Stimulated activated memory B cell treated with anti-CD40 and anti-IgM and Interleukin-4, amounts not matched to agents 10 μg/mL and 1 μg/mL and 100 μg/mL, for 72 hours (primary cell): ENCODE measurements around the gene RSPH9.

Experiments used
- ATAC-seq: fragments of 150-1000 bp; cut with Tn5 transposase; 2 replicates; pipeline ENCODE4 v1.10.0; 2021
- H3K27ac Mint-ChIP-seq: one replicate; pipeline ENCODE4 v1.8.0; 2022; ENCODE audit warnings: mild to moderate bottlenecking, mixed read lengths
- H3K27me3 Mint-ChIP-seq: one replicate; pipeline ENCODE4 v1.8.0; 2022; ENCODE audit warnings: mixed read lengths
- H3K36me3 Mint-ChIP-seq: one replicate; pipeline ENCODE4 v1.8.0; 2022; ENCODE audit warnings: mixed read lengths
- H3K4me1 Mint-ChIP-seq: one replicate; pipeline ENCODE4 v1.8.0; 2022; ENCODE audit warnings: mixed read lengths
- H3K4me3 Mint-ChIP-seq: one replicate; pipeline ENCODE4 v1.8.0; 2022; ENCODE audit warnings: mild to moderate bottlenecking, moderate library complexity, mixed read lengths
- H3K9me3 Mint-ChIP-seq: one replicate; pipeline ENCODE4 v1.8.0; 2022; ENCODE audit warnings: mixed read lengths

The RSPH9 gene, protein sequence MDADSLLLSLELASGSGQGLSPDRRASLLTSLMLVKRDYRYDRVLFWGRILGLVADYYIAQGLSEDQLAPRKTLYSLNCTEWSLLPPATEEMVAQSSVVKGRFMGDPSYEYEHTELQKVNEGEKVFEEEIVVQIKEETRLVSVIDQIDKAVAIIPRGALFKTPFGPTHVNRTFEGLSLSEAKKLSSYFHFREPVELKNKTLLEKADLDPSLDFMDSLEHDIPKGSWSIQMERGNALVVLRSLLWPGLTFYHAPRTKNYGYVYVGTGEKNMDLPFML

DNA sequence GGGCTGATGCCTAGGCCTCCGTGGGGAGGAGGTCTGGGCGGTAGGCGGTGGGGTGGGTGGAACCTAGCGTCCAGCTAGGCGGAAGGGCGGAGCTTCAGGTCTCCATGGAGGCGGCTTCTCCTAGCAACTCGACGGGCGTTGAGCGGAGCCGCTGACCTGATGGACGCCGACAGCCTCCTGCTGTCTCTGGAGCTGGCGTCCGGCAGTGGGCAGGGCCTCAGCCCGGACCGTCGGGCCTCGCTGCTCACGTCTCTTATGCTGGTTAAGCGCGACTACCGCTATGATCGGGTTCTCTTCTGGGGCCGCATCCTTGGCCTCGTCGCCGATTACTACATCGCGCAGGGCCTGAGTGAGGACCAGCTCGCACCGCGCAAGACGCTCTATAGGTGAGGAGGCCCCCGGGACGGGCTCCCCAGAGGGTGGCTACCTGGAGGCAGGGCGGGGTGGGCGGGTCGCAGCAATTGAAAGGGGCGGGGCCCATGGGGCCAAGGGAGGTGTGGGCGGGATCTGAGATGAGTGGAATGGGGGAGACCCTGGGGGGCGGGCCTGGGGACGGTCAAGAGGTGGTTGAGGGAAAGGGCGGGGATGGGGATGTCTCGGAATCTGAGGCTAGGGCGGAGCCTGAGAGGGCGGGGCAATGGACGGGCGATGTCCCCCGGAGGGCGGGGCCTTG lies at the start of gene RSPH9:
RSPH9 (plus strand) TSS at position 97 of the 673 bp plus-strand sequence; CDS start at position 160, 63 bp downstream.
- peak; percentile 90 for ATAC-seq
- H3K9me3 Mint-ChIP-seq, result no peaks in the 10 kb centered on the region
- peak within 1 kb of the TSS; percentile 85 for H3K4me3 Mint-ChIP-seq
- no peaks in the 10 kb centered on the region for H3K27me3 Mint-ChIP-seq
- peaks cover 22% of the 10 kb centered on the region for H3K4me1 Mint-ChIP-seq
- H3K36me3 Mint-ChIP-seq, result peaks cover 24% of the 10 kb centered on the region
- H3K27ac Mint-ChIP-seq, result peak within 1 kb of the TSS; percentile 80

DNA sequence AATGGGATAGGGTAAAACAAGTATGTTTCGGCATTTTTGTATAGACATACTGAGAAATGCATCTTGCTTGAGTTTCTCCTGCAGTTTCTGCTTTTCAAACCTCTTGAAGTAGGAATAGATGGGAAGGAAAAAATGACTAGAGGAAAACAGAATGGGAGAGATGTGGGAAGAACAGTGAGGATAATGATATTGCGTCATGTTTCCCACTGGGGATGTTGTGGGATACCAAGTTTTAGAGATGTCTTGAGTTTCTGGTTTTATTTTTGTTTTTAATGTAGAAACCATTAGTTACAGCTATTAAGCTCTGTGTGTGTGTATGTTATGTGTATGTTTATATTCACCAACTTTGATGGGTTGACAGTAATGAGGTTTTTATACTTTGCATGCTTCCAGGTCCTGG lies 44.2 kb upstream of the RSPH9 start:
- no peak overlapping the region for H3K4me3 Mint-ChIP-seq
- no peak overlapping the region for H3K27ac Mint-ChIP-seq
- no peak for ATAC-seq
- H3K27me3 Mint-ChIP-seq, result no peaks in the 10 kb centered on the region
- H3K4me1 Mint-ChIP-seq, result no peaks in the 10 kb centered on the region
- H3K36me3 Mint-ChIP-seq, result peaks cover 53% of the 10 kb centered on the region
- no peaks in the 10 kb centered on the region for H3K9me3 Mint-ChIP-seq

DNA sequence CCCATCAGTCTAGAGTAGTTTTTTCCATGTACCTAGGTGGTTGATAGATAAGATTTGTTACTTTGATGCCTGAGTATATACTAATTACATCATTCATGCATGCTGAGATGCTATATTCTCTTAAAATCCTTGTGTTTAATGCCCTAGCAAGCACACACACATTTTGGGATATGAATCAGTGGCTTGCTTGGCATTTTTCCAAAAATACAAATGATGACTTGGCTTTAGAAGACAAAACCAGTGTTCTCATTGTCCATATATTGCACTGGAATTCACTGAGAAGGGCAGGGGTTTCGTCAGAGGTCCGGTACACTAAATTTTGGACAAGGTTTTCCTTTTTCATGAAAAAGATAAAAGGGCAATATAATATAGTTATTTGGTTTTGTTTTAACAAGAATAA lies 40.7 kb upstream of the RSPH9 start:
- H3K36me3 Mint-ChIP-seq, result peaks cover 53% of the 10 kb centered on the region
- H3K4me1 Mint-ChIP-seq, result peaks cover 13% of the 10 kb centered on the region
- no peak for ATAC-seq
- H3K27ac Mint-ChIP-seq, result no peak overlapping the region
- no peaks in the 10 kb centered on the region for H3K9me3 Mint-ChIP-seq
- H3K27me3 Mint-ChIP-seq, result no peaks in the 10 kb centered on the region
- H3K4me3 Mint-ChIP-seq, result no peak overlapping the region

DNA sequence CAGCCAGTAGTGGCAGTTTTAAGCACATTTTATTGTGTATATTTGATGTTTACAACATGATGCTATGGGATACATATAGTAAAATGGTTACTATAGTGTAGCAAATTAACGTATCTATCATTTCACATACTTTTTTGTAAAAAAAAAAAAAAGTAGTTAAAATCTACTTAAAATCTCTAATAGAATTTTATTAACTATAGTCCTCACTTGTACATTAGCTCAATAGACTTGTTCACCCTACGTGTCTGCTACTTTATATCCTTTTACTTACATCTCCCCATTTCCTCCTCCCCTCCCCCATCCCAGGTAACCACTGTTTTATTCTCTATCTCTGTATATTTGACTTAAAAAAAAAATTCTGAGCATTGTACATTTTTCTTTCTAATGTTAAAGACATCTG lies 38.8 kb upstream of the RSPH9 start:
- Mint-ChIP-seq H3K27me3 (no peaks in the 10 kb centered on the region), H3K4me3 (no peak overlapping the region), H3K27ac (no peak overlapping the region), H3K4me1 (peaks cover 15% of the 10 kb centered on the region), H3K9me3 (no peaks in the 10 kb centered on the region), H3K36me3 (peaks cover 46% of the 10 kb centered on the region)
- no peak for ATAC-seq

DNA sequence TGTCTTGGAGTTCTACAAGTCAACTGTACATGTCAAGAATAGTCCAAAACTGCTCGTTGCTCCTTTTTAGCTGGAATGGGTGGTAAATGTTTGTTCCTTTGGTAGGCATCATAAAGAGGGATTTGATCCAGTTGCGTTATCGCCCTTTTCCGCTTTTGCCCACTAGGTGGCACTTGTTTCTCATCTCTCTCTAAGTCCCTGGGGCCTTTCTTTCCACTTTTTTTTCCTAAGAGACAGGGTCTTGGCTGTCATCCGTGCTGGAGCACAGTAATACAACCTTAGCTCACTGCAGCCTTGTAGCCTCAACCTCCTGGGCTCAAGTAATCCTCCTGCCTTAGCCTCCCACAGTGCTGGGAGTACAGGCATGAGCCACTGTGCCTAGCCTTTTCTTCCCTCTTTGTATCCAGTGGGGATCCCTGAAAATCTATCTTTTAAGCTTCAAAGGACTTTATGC lies 36.5 kb upstream of the RSPH9 start:
- peaks cover 40% of the 10 kb centered on the region for H3K36me3 Mint-ChIP-seq
- H3K4me3 Mint-ChIP-seq, result no peak overlapping the region
- H3K4me1 Mint-ChIP-seq, result peaks cover 15% of the 10 kb centered on the region
- ATAC-seq, result no peak
- H3K27me3 Mint-ChIP-seq, result no peaks in the 10 kb centered on the region
- peak overlapping the region; percentile 9 for H3K27ac Mint-ChIP-seq
- H3K9me3 Mint-ChIP-seq, result no peaks in the 10 kb centered on the region

DNA sequence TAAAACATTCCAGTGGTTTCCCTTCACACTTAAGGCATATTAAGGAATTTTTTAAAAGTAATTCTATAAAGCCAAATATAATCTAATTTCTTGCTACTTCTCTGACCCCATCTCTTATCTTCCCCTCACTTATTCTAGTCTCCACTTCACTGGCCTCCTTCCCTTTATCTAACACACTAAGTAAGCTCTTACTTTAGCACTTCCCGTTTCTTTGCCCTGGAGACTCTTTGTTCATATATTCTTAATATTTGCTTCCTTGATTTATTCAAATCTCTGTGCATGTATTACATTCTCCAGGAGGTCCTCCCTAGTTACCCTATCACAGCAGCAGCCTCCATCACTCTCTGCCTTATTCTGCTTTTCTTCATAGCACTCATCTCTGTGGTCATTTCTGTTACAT lies 36.0 kb upstream of the RSPH9 start:
- no peak for ATAC-seq
- H3K4me3 Mint-ChIP-seq, result no peak overlapping the region
- peaks cover 15% of the 10 kb centered on the region for H3K4me1 Mint-ChIP-seq
- H3K27me3 Mint-ChIP-seq, result no peaks in the 10 kb centered on the region
- H3K27ac Mint-ChIP-seq, result peak overlapping the region; percentile 9
- H3K36me3 Mint-ChIP-seq, result peaks cover 42% of the 10 kb centered on the region
- H3K9me3 Mint-ChIP-seq, result no peaks in the 10 kb centered on the region

DNA sequence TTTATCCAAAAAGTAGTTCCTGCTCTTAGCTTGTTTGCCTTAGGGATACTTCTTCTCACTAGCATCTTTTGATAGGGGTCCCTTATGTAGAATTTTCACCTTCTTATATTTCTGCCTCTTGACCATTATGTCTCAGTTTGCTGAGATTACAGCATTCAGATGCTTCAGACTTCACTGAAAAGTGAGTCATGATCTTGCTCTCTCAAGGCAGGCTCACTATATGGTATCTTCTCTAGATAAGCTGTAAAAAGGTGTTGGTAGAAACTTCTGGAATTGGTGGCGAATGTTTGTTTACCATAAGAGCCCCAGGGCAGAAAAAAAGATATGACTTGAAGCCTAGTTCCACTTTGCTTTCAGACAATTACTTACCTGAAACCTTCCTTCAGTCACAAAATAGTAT lies 35.4 kb upstream of the RSPH9 start:
- Mint-ChIP-seq H3K4me1 (peaks cover 15% of the 10 kb centered on the region), H3K9me3 (no peaks in the 10 kb centered on the region), H3K4me3 (no peak overlapping the region), H3K36me3 (peaks cover 41% of the 10 kb centered on the region), H3K27ac (peak overlapping the region; percentile 9), H3K27me3 (no peaks in the 10 kb centered on the region)
- no peak for ATAC-seq

DNA sequence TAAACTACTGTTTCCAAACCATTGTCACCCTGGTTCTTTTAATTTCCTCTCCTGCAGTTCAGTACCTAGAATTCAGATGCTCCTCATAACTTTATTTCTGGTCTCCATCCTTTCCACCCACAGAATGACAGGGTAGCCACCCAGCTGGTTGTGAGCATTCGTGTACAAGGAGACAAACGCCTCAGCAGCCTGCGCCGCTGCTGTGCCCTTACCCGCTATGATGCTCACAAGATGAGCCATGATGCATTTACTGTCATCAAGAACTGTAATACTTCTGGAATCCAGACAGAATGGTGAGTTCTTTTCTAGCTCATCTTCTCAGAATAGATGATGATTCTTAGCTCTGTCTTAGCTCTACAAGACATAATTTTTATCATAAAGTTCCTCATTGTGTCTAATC lies 34.4 kb upstream of the RSPH9 start:
- ATAC-seq, result no peak
- H3K4me1 Mint-ChIP-seq, result peaks cover 15% of the 10 kb centered on the region
- H3K4me3 Mint-ChIP-seq, result no peak overlapping the region
- H3K36me3 Mint-ChIP-seq, result peaks cover 35% of the 10 kb centered on the region
- H3K27me3 Mint-ChIP-seq, result no peaks in the 10 kb centered on the region
- H3K27ac Mint-ChIP-seq, result no peak overlapping the region
- no peaks in the 10 kb centered on the region for H3K9me3 Mint-ChIP-seq

DNA sequence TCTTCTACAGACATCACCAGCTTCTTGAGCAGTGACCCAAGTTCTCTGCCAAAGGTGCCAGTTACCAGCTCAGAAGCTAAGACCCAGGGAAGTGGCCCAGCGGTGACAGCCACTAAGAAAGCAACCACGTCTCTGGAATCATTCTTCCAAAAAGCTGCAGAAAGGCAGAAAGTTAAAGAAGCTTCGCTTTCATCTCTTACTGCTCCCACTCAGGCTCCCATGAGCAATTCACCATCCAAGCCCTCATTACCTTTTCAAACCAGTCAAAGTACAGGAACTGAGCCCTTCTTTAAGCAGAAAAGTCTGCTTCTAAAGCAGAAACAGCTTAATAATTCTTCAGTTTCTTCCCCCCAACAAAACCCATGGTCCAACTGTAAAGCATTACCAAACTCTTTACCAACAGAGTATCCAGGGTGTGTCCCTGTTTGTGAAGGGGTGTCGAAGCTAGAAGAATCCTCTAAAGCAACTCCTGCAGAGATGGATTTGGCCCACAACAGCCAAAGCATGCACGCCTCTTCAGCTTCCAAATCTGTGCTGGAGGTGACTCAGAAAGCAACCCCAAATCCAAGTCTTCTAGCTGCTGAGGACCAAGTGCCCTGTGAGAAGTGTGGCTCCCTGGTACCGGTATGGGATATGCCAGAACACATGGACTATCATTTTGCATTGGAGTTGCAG lies 31.0 kb upstream of the RSPH9 start:
- H3K27ac Mint-ChIP-seq, result no peak overlapping the region
- H3K36me3 Mint-ChIP-seq, result peaks cover 19% of the 10 kb centered on the region
- H3K9me3 Mint-ChIP-seq, result no peaks in the 10 kb centered on the region
- H3K27me3 Mint-ChIP-seq, result no peaks in the 10 kb centered on the region
- H3K4me3 Mint-ChIP-seq, result no peak overlapping the region
- peaks cover 4% of the 10 kb centered on the region for H3K4me1 Mint-ChIP-seq
- no peak for ATAC-seq

DNA sequence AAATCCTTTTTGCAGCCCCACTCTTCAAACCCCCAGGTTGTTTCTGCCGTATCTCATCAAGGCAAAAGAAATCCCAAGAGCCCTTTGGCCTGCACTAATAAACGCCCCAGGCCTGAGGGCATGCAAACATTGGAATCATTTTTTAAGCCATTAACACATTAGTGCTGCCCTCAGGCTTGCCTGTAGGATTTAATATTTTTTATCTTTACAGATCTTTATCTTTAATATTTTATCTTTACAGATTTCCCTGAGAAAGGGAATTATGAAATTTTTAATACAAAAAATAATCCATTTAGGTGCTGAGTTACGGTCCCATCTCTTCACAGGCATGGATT lies 30.5 kb upstream of the RSPH9 start:
- Mint-ChIP-seq H3K36me3 (peaks cover 16% of the 10 kb centered on the region), H3K27ac (no peak overlapping the region), H3K4me1 (no peaks in the 10 kb centered on the region), H3K27me3 (no peaks in the 10 kb centered on the region), H3K4me3 (no peak overlapping the region), H3K9me3 (no peaks in the 10 kb centered on the region)
- ATAC-seq, result no peak

DNA sequence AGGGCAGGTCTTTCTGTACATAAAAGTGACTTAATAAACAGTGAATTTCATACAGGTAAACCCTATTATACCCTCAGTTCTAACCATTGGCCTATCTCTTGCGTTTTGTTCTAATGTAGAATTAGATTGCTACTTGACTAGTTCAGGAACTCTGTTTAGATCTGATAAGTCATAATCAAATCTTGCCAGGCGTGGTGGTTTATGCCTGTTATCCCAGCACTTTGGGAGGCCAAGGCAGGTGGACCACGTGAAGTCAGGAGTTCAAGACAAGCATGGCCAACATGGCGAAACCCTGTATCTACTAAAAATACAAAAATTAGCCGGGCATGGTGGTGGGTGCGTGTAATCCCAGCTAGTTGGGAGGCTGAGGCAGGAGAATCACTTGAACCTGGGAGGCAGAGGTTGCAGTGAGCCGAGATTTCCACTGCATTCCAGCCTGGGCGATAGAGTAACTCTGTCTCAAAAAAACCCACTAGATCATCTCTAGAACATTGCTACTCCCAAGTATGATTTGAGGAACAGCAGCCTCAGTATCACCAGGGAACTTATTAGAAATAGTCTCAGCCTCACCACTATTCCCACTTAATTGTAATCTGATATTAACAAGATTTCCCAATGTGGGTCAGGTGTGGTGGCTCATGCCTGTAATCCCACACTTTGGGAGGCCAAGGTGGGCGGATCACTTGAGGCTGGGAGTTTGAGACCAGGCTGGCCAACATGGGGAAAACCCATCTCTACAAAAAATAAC lies 27.9 kb upstream of the RSPH9 start:
- Mint-ChIP-seq H3K27ac (no peak overlapping the region), H3K4me1 (peaks cover 6% of the 10 kb centered on the region), H3K4me3 (no peak overlapping the region), H3K36me3 (peaks cover 22% of the 10 kb centered on the region), H3K27me3 (no peaks in the 10 kb centered on the region), H3K9me3 (no peaks in the 10 kb centered on the region)
- ATAC-seq, result no peak

DNA sequence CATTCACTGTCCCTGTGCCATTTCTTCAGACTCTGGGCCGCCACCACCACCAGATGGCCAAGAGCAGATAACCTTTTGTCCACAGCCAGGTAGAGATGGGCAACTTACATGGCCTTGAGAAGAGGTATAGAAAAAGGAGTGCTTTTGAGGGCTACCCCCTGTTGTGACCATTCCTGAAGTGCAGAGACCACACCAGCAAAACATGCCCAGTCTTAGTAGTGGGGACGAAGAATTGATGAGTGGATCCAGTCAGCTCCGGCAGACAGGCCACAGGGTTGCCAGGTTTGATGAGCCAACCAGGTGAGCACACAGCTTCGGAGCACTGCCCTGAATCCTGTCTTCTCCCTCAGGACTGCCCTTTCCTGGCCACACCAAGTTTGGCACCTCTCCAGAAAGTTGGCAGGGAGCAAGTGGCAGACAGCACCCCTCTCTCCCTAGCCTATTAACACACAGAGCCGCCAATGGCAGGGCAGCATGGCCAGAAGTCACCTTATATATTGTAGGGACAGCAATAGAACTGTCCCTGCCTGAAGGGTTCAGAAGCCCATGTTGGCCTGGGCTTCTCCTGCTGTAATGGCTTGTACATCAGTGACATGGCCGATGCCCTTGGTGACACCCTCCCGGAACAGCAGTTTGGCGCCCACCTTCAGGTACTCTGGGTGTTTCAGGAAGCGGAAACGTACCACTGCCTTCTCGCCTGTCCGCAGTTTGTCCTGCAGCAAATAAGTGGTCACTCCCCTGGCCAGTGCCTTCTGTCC lies 23.6 kb upstream of the RSPH9 start:
- no peaks in the 10 kb centered on the region for H3K27me3 Mint-ChIP-seq
- H3K27ac Mint-ChIP-seq, result no peak overlapping the region
- peaks cover 52% of the 10 kb centered on the region for H3K36me3 Mint-ChIP-seq
- no peaks in the 10 kb centered on the region for H3K9me3 Mint-ChIP-seq
- H3K4me3 Mint-ChIP-seq, result no peak overlapping the region
- ATAC-seq, result no peak
- H3K4me1 Mint-ChIP-seq, result peaks cover 10% of the 10 kb centered on the region

DNA sequence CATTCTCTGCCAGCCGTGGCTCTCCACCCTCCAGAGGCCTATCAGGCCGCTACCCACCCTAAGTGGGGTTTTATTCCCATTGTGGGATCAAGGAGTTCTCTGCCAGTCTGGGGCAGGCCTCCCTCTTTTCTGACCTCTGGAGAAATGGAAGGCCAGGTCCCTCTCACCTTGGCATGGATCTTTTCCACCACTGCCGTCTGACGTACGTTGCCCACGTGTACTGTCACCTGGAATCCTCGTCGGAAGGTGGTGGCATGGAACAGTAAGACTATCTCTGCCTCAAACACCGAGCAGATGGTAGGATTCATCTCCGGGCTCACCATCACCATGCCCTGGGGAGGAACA lies 23.0 kb upstream of the RSPH9 start:
- Mint-ChIP-seq H3K36me3 (peaks cover 58% of the 10 kb centered on the region), H3K4me3 (no peak overlapping the region), H3K4me1 (peaks cover 15% of the 10 kb centered on the region), H3K9me3 (no peaks in the 10 kb centered on the region), H3K27me3 (no peaks in the 10 kb centered on the region), H3K27ac (no peak overlapping the region)
- ATAC-seq, result no peak

DNA sequence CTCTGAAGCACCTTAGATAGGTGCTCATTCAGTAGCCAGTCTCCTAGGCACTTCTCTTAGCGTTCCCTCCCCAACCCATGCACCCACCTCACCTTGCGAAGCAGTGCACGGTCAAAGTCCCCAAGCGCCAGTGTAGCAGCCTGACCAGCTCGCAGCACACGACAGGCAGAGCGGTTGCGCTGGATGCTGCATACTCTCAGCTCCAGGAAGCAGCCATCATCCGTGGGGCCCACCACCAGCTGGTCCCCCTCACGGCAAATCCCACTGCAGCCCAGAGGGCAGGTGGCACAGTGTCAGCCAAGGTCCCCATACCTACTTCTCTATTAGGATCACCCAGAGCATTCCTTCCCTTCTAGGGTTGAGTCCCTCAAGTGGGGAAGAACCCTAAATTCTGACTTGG lies 22.3 kb upstream of the RSPH9 start:
- H3K9me3 Mint-ChIP-seq, result no peaks in the 10 kb centered on the region
- no peaks in the 10 kb centered on the region for H3K27me3 Mint-ChIP-seq
- ATAC-seq, result no peak
- no peak overlapping the region for H3K27ac Mint-ChIP-seq
- H3K36me3 Mint-ChIP-seq, result peaks cover 60% of the 10 kb centered on the region
- no peak overlapping the region for H3K4me3 Mint-ChIP-seq
- H3K4me1 Mint-ChIP-seq, result peaks cover 23% of the 10 kb centered on the region
